NCI-H345 treated with DMSO at 0.1 percent for 48 hours (cell line): Measurements from ENCODE around the gene CCDC175.

Source experiments
- DNase-seq: peaks from one replicate; lab custom pipeline; 2025; ENCODE audit not compliant: unreplicated experiment; lab: John Stamatoyannopoulos, UW

The CCDC175 gene

GRCh38 chr14:59576332-59577294, at the start of gene CCDC175:
Gene CCDC175, minus strand, starts transcription at chr14:59576812. Its CDS starts 37 bp downstream, at chr14:59576775.
- peak; percentile 90 for DNase-seq

- DNase-seq = no peak
These were observed 46.0 kb upstream of the CCDC175 start for GRCh38 chr14:59622631-59623030.

- no peak for DNase-seq
These were observed 42.4 kb upstream of the CCDC175 start for GRCh38 chr14:59619061-59619460.

GRCh38 chr14:59601056-59601455, 24.4 kb upstream of the CCDC175 start:
- DNase-seq = no peak

GRCh38 chr14:59600211-59600945, 23.8 kb upstream of the CCDC175 start:
- no peak for DNase-seq

GRCh38 chr14:59595071-59595470, 18.5 kb upstream of the CCDC175 start:
- no peak for DNase-seq

- DNase-seq = no peak
These were observed 15.2 kb upstream of the CCDC175 start for GRCh38 chr14:59591641-59592370.

GRCh38 chr14:59588101-59588500, 11.5 kb upstream of the CCDC175 start:
- no peak for DNase-seq

- no peak for DNase-seq
These were observed 9.4 kb upstream of the CCDC175 start for GRCh38 chr14:59585891-59586554.

GRCh38 chr14:59583755-59584154, 7.1 kb upstream of the CCDC175 start:
- no peak for DNase-seq

GRCh38 chr14:59582845-59583509, 6.4 kb upstream of the CCDC175 start:
- no peak for DNase-seq

- no peak for DNase-seq
These were observed 5.5 kb upstream of the CCDC175 start for GRCh38 chr14:59582161-59582560.

- no peak for DNase-seq
These were observed 4.3 kb upstream of the CCDC175 start for GRCh38 chr14:59580911-59581310.

- no peak for DNase-seq
These were observed 6.5 kb downstream of the CCDC175 start for GRCh38 chr14:59570122-59570521.

- DNase-seq = peak; percentile 53
These were observed 9.9 kb downstream of the CCDC175 start for GRCh38 chr14:59566725-59567124.

- peak; percentile 53 for DNase-seq
These were observed 10.3 kb downstream of the CCDC175 start for GRCh38 chr14:59566296-59566695.

GRCh38 chr14:59565087-59565486, 11.5 kb downstream of the CCDC175 start:
- no peak for DNase-seq

GRCh38 chr14:59564366-59564765, 12.2 kb downstream of the CCDC175 start:
- DNase-seq = peak; percentile 13

- DNase-seq = no peak
These were observed 29.3 kb downstream of the CCDC175 start for GRCh38 chr14:59547310-59547709.

GRCh38 chr14:59543873-59544272, 32.7 kb downstream of the CCDC175 start:
- DNase-seq = peak; percentile 55
